ENCODE measurements around the gene AIG1.

DNA sequence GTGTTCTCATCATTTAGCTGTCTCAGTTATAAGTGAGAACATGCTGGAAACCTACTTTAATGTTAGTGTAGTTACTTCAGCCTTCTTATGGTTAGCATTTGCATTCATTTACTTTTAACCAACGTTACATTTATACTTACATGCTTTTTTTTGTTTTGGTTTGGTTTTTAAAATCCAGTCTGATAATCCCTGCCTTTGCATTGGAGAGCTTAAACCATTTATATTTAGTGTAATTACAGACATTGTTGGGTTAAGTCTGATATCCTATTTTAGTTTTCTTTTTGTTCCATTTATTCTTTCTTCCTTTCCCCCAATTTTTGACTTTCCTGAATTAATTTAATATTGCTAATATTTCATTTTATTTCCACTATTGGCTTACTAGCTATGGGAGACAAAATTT is 70.2 kb downstream of the AIG1 start:
- no peak for TF ChIP-seq CTCF (conservative IDR thresholded peaks at IDR 0.05 in 1 of 2, IDR thresholded peaks at IDR 0.05 in 1 of 2; ENCODE audit: low read depth in 1 of 2, low read length in 2 of 2)
- no peak for TF ChIP-seq EZH2 (IDR thresholded peaks at IDR 0.05; ENCODE audit: low read length, missing control alignments)
